Panc1 (cell line): ENCODE measurements around the gene METTL26. TPM values are rescaled to one million over a fixed set of nuclear protein-coding genes. Genes with fewer than 3 reads are reported as not detected.

ENCODE experiments used
- ATAC-seq: fragments of 200-7000 bp; cut with Tn5 transposase; 2 replicates; pipeline ENCODE4 v1.9.1; 2020; ENCODE audit warnings: mild to moderate bottlenecking, moderate library complexity
- BruUV-seq: library from RNA; stranded (reverse); fragments of 400-500 nt; replicated peaks from 2 replicates; lab custom pipeline; 2021; lab: Mats Ljungman, UMichigan
- CTCF ChIA-PET: fragments of 300-600 bp; sonication (Branson Sonifier 250); formaldehyde crosslinking; loops from one replicate; lab custom pipeline; 2022; ENCODE audit warnings: antibody characterized with exemption; lab: Charles Lee
- POLR2A ChIA-PET: fragments of 300-600 bp; sonication (Branson Sonifier 250); formaldehyde crosslinking; loops from one replicate; lab custom pipeline; 2022; ENCODE audit warnings: antibody characterized with exemption; lab: Charles Lee
- DNase-seq: peaks from one replicate; pipeline ENCODE4 v3.0.0-alpha.2; 2010; ENCODE audit warnings: low read depth, low spot score
- H3K27ac ChIP-seq: 2 replicates; pipeline ENCODE4 v1.5.1; 2011; ENCODE audit warnings: mild to moderate bottlenecking, low read length, inconsistent platforms
- H3K27me3 ChIP-seq: fragments of 200-500 bp; sonication (Bioruptor generic); 2 replicates; pipeline ENCODE4 v1.6.0; 2014; ENCODE audit warnings: low read length, inconsistent platforms; ENCODE audit not compliant: control insufficient read depth, insufficient read depth
- H3K36me3 ChIP-seq: fragments of 200-500 bp; sonication (Bioruptor generic); 2 replicates; pipeline ENCODE4 v1.5.1; 2014; ENCODE audit warnings: inconsistent platforms, mild to moderate bottlenecking, low read length, moderate library complexity; ENCODE audit not compliant: control insufficient read depth, insufficient read depth
- H3K4me1 ChIP-seq: 2 replicates; pipeline ENCODE4 v1.5.1; 2011; ENCODE audit warnings: inconsistent platforms, mild to moderate bottlenecking, low read length, moderate library complexity; ENCODE audit not compliant: control insufficient read depth, insufficient read depth
- H3K4me3 ChIP-seq, 2 experiments: 2 replicates each; pipeline ENCODE4 v1.5.1; 2011 to 2012; ENCODE audit warnings: low read depth in 2 of 2, low read length in 2 of 2, mild to moderate bottlenecking in 2 of 2, inconsistent platforms in 1 of 2, moderate library complexity in 1 of 2
- H3K9me3 ChIP-seq: fragments of 200-500 bp; sonication (Bioruptor generic); 2 replicates; pipeline ENCODE4 v1.5.1; 2014; ENCODE audit warnings: low read depth, mild to moderate bottlenecking, inconsistent platforms, low read length, moderate library complexity; ENCODE audit not compliant: control insufficient read depth, insufficient read depth
- POLR2AphosphoS5 ChIP-seq: IDR thresholded peaks from 2 replicates; pipeline ENCODE4 v1.6.1; 2012; ENCODE audit warnings: mild to moderate bottlenecking, low read depth, low read length, moderate library complexity
- SIN3A ChIP-seq: IDR thresholded peaks from 2 replicates; pipeline ENCODE4 v1.6.1; 2012; ENCODE audit warnings: low read depth, mild to moderate bottlenecking, low read length, moderate library complexity, borderline replicate concordance; ENCODE audit not compliant: insufficient read depth
- TCF7L2 ChIP-seq: IDR thresholded peaks from 2 replicates; pipeline ENCODE4 v1.6.1; 2011; ENCODE audit warnings: mild to moderate bottlenecking, low read depth, low read length, inconsistent platforms
- in situ Hi-C: cut with HindIII; loops from 2 replicates; pipeline ENCODE4 v1.10.0; 2016; ENCODE audit warnings: low sequenced_read_pairs, low pct_unique_long_range_greater_than_20kb
- intact Hi-C: fragments of 100-400 bp; cut with micrococcal nuclease; formaldehyde crosslinking; loops from one replicate; pipeline ENCODE4 v1.10.0; 2022; ENCODE audit not compliant: unreplicated experiment
- total RNA-seq: library from RNA; stranded (reverse); gene quantifications from one replicate; pipeline ENCODE4 v1.2.1, GENCODE V29; 2021; ENCODE audit not compliant: unreplicated experiment
- TF ChIP-seq, protein P1 (sequence below), 2 experiments: IDR thresholded peaks; 2 replicates each; pipeline ENCODE4 v1.6.1; 2011 to 2012; ENCODE audit warnings: low read depth in 2 of 2, control low read depth in 1 of 2, low read length in 1 of 2, mild to moderate bottlenecking in 1 of 2, moderate library complexity in 1 of 2; ENCODE audit not compliant: insufficient read depth in 1 of 2
- TF ChIP-seq, protein P2 (sequence below): fragments of 450-650 bp; IDR thresholded peaks from 2 replicates; pipeline ENCODE4 v1.5.1; 2017; ENCODE audit warnings: mild to moderate bottlenecking

The METTL26 gene
- total RNA-seq, 1 experiment from 2014 or later = 91.8 TPM

DNA sequence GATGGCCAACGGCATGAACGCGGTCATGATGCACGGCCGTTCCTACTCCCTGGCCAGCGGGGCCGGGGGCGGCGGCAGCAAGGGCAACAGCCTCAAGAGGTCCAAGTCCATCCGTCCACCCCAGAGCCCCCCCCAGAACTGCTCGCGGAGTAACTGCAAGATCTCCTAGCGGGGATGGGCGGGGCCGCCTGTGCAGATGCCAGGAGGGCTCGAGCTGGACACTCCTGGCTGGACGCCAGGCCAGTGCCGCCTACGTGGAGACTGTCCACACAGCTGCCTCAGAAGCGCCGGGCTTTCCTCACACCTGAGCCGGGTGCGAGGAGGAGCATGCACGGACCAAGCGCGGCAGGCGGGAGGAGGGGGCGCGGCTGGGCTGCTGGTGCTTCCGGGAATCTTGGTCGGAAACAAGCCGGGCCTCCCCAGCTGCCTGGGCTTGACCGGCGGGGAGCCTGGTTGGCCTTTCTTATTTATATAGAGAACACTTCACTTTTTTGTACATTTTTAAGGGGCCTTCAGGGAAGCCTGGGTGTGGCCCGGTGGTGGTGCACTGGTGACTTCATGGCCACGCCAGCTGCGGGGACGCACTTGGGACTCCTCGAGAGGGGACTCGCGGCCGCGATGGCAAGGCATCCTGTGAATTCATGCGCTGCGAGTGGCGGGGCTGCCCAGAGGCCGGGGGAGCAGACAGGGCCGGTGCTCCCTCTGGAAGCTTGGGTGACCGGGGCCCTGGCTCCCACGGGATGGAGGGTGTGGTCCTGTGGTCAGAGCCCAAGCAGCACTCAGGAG lies 8.5 kb downstream of the METTL26 start:
- ChIA-PET POLR2A (no interaction called here), CTCF (interaction anchor here (0.5 kb wide), 1 partner anchor 88 kb away, joined by 3 read pairs; no protein-coding TSS in a partner anchor)
- Histone ChIP-seq H3K4me1 (peaks cover 65% of the 10 kb centered on the region), H3K27me3 (no peaks in the 10 kb centered on the region), H3K4me3 (no peak overlapping the region), H3K36me3 (no peaks in the 10 kb centered on the region), H3K27ac (peak overlapping the region; percentile 39; the same call in 1 of the 2 replicates), H3K9me3 (no peaks in the 10 kb centered on the region)
- TF ChIP-seq POLR2AphosphoS5 (no peak), SIN3A (no peak), TCF7L2 (no peak)
- TF ChIP-seq, protein P1, sequence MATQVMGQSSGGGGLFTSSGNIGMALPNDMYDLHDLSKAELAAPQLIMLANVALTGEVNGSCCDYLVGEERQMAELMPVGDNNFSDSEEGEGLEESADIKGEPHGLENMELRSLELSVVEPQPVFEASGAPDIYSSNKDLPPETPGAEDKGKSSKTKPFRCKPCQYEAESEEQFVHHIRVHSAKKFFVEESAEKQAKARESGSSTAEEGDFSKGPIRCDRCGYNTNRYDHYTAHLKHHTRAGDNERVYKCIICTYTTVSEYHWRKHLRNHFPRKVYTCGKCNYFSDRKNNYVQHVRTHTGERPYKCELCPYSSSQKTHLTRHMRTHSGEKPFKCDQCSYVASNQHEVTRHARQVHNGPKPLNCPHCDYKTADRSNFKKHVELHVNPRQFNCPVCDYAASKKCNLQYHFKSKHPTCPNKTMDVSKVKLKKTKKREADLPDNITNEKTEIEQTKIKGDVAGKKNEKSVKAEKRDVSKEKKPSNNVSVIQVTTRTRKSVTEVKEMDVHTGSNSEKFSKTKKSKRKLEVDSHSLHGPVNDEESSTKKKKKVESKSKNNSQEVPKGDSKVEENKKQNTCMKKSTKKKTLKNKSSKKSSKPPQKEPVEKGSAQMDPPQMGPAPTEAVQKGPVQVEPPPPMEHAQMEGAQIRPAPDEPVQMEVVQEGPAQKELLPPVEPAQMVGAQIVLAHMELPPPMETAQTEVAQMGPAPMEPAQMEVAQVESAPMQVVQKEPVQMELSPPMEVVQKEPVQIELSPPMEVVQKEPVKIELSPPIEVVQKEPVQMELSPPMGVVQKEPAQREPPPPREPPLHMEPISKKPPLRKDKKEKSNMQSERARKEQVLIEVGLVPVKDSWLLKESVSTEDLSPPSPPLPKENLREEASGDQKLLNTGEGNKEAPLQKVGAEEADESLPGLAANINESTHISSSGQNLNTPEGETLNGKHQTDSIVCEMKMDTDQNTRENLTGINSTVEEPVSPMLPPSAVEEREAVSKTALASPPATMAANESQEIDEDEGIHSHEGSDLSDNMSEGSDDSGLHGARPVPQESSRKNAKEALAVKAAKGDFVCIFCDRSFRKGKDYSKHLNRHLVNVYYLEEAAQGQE (IDR thresholded peaks at IDR 0.05; ENCODE audit: insufficient read depth in 1 of 2, low read depth in 2 of 2, low read length in 1 of 2) = no peak
- TF ChIP-seq, protein P2, sequence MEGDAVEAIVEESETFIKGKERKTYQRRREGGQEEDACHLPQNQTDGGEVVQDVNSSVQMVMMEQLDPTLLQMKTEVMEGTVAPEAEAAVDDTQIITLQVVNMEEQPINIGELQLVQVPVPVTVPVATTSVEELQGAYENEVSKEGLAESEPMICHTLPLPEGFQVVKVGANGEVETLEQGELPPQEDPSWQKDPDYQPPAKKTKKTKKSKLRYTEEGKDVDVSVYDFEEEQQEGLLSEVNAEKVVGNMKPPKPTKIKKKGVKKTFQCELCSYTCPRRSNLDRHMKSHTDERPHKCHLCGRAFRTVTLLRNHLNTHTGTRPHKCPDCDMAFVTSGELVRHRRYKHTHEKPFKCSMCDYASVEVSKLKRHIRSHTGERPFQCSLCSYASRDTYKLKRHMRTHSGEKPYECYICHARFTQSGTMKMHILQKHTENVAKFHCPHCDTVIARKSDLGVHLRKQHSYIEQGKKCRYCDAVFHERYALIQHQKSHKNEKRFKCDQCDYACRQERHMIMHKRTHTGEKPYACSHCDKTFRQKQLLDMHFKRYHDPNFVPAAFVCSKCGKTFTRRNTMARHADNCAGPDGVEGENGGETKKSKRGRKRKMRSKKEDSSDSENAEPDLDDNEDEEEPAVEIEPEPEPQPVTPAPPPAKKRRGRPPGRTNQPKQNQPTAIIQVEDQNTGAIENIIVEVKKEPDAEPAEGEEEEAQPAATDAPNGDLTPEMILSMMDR = no peak
- TSS peak; percentile 58 for BruUV-seq
- peak; percentile 0; the same call in 1 of the 2 replicates for ATAC-seq
- in situ Hi-C loops (no loop called here), intact Hi-C loops (no loop called here)
- DNase-seq = no peak

DNA sequence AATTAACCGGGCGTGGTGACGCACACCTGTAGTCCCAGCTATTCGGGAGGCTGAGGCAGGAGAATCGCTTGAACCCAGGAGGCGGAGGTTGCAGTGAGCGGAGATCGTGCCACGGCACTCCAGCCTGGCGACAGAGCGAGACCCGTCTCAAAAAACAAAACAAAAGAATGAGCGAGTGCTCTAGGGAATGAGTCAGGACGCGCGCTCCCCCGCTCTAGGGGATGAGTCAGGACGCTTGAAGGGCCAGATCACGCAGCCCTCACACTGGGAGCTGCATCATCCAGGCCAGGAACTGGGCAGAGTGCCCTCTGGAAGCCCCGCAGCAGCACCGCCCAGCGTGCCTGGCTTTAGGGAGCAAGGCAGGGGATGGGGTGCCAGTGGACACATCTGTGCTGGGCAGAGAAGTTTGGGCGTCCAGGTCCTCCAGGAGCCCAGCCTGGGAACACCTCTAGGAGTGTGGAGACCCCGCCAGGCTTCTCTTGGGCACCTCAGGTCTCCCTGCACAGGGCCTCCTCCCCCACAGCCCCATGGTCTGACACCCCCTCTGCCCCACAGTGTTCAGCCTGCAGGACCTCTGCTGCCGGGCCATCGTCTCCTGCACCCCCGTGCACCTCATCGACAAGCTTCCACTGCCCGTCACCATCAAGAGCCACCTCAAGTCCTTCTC lies 9.2 kb downstream of the METTL26 start:
- Histone ChIP-seq H3K27ac (peak overlapping the region; percentile 39; the same call in 1 of the 2 replicates), H3K4me3 (peak overlapping the region in 1 of 2 experiments; percentile 6; a peak in 1 of 4 replicates), H3K9me3 (no peaks in the 10 kb centered on the region), H3K27me3 (no peaks in the 10 kb centered on the region), H3K36me3 (no peaks in the 10 kb centered on the region), H3K4me1 (peaks cover 73% of the 10 kb centered on the region)
- CTCF ChIA-PET = no interaction called here
- intact Hi-C loops (no loop called here), in situ Hi-C loops (no loop called here)
- POLR2A ChIA-PET = no interaction called here
- DNase-seq = peak; percentile 85
- TF ChIP-seq TCF7L2 = no peak
- TF ChIP-seq SIN3A = no peak
- TF ChIP-seq, protein P2 = no peak
- TF ChIP-seq, protein P1 (IDR thresholded peaks at IDR 0.05; ENCODE audit: insufficient read depth in 1 of 2, low read depth in 2 of 2, low read length in 1 of 2) = no peak
- TF ChIP-seq POLR2AphosphoS5 = peak; percentile 57; the same call in 1 of the 2 replicates
- ATAC-seq = peak; percentile 84
- BruUV-seq = no TSS peak
